Ecto neural progenitor cell (in vitro differentiated cells): ENCODE results near the gene PDLIM4.

ENCODE experiments used
- DNase-seq: peaks from one replicate; pipeline ENCODE4 v3.0.0-alpha.2; 2018; ENCODE audit warnings: low spot score

Gene PDLIM4

GRCh38 chr5:132257131-132258101 lies at the start of gene PDLIM4:
TSS of gene PDLIM4 (plus strand) at chr5:132257696. CDS start at chr5:132257735, 39 bp downstream.
- DNase-seq, result peak; percentile 90

- no peak for DNase-seq
These were observed 49.7 kb upstream of the PDLIM4 start for GRCh38 chr5:132207778-132208177.

- DNase-seq, result no peak
These were observed 48.4 kb upstream of the PDLIM4 start for GRCh38 chr5:132209131-132209530.

GRCh38 chr5:132209901-132210545 lies 47.5 kb upstream of the PDLIM4 start:
- DNase-seq, result no peak

GRCh38 chr5:132210944-132211343 lies 46.6 kb upstream of the PDLIM4 start:
- DNase-seq, result no peak

- DNase-seq, result no peak
These were observed 45.7 kb upstream of the PDLIM4 start for GRCh38 chr5:132211787-132212186.

- DNase-seq, result no peak
These were observed 43.8 kb upstream of the PDLIM4 start for GRCh38 chr5:132213666-132214065.

GRCh38 chr5:132214491-132214890 lies 43.0 kb upstream of the PDLIM4 start:
- DNase-seq, result no peak

GRCh38 chr5:132215329-132215728 lies 42.2 kb upstream of the PDLIM4 start:
- no peak for DNase-seq

- no peak for DNase-seq
These were observed 39.2 kb upstream of the PDLIM4 start for GRCh38 chr5:132218321-132218720.

- DNase-seq, result no peak
These were observed 38.1 kb upstream of the PDLIM4 start for GRCh38 chr5:132219289-132219970.

GRCh38 chr5:132219981-132220380 lies 37.5 kb upstream of the PDLIM4 start:
- DNase-seq, result no peak

GRCh38 chr5:132220491-132220890 lies 37.0 kb upstream of the PDLIM4 start:
- no peak for DNase-seq

GRCh38 chr5:132221781-132222648 lies 35.5 kb upstream of the PDLIM4 start:
- DNase-seq, result no peak

GRCh38 chr5:132222649-132223038 lies 34.9 kb upstream of the PDLIM4 start:
- no peak for DNase-seq

- DNase-seq, result no peak
These were observed 33.6 kb upstream of the PDLIM4 start for GRCh38 chr5:132223861-132224260.

- DNase-seq, result no peak
These were observed 32.8 kb upstream of the PDLIM4 start for GRCh38 chr5:132224716-132225115.

- no peak for DNase-seq
These were observed 32.1 kb upstream of the PDLIM4 start for GRCh38 chr5:132225165-132226032.

GRCh38 chr5:132226516-132227234 lies 30.8 kb upstream of the PDLIM4 start:
- DNase-seq, result no peak

- DNase-seq, result no peak
These were observed 30.3 kb upstream of the PDLIM4 start for GRCh38 chr5:132227235-132227484.
